ENCODE measurements around the gene DEPP1.

DNA sequence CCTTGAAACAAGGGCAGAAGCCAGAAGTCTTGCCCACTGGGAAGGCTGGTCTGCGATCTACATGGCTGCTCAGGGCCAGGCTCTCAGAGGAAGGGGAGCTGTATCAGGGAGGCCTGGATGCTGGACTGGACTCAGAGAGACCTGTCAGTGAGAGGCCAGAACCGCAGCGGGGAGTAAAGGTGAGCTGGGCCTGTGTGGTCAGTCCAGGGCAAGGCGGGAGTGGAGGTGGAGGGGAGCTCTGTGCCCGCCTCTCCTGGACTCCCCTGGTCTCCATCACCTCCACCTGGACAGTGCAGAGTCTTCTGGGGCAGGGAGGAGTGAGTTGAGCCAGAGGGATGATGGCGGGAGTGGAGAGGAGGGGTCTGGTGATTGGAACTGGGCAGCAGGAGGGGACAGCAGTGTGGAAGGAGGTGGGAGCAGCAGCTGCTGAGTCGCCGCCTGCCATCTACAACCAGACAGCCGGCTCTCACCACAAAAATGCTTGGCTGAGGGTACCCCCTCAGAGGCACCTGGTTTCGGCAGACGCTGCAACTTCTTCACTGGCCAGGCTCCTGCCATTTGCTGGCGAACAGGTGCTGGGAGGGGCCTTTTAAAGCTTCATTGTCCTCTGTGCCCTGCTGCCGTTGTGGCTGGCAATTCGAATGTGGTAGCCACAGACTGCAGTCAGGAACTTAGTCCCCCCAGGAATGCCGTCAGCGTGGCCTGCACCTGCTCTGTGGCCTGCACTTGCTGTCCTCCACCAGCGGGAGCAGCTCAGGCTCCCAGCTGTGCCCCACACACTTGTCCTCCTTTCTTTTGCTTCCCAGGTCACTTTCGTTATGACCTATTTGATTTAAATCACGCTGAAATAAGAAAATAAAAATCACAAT, 15.5 kb downstream of the DEPP1 start:
- TF ChIP-seq, protein P1, sequence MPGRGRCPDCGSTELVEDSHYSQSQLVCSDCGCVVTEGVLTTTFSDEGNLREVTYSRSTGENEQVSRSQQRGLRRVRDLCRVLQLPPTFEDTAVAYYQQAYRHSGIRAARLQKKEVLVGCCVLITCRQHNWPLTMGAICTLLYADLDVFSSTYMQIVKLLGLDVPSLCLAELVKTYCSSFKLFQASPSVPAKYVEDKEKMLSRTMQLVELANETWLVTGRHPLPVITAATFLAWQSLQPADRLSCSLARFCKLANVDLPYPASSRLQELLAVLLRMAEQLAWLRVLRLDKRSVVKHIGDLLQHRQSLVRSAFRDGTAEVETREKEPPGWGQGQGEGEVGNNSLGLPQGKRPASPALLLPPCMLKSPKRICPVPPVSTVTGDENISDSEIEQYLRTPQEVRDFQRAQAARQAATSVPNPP (CRISPR knock-in tag; IDR thresholded peaks at IDR 0.05): no peak
- TF ChIP-seq MIER3 (CRISPR knock-in tag; IDR thresholded peaks at IDR 0.05; ENCODE audit: borderline replicate concordance): no peak
- no peak for TF ChIP-seq POLR2A (IDR thresholded peaks at IDR 0.05; ENCODE audit: insufficient read depth in 1 of 2, low read depth in 2 of 2, low read length in 2 of 2)
- TF ChIP-seq, protein P2, sequence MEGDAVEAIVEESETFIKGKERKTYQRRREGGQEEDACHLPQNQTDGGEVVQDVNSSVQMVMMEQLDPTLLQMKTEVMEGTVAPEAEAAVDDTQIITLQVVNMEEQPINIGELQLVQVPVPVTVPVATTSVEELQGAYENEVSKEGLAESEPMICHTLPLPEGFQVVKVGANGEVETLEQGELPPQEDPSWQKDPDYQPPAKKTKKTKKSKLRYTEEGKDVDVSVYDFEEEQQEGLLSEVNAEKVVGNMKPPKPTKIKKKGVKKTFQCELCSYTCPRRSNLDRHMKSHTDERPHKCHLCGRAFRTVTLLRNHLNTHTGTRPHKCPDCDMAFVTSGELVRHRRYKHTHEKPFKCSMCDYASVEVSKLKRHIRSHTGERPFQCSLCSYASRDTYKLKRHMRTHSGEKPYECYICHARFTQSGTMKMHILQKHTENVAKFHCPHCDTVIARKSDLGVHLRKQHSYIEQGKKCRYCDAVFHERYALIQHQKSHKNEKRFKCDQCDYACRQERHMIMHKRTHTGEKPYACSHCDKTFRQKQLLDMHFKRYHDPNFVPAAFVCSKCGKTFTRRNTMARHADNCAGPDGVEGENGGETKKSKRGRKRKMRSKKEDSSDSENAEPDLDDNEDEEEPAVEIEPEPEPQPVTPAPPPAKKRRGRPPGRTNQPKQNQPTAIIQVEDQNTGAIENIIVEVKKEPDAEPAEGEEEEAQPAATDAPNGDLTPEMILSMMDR (CRISPR knock-in tag; IDR thresholded peaks at IDR 0.05): peak; percentile 36
- TF ChIP-seq CHD4 (IDR thresholded peaks at IDR 0.05; ENCODE audit: borderline replicate concordance, low read length): no peak
- TF ChIP-seq RAD21 (CRISPR knock-in tag; IDR thresholded peaks at IDR 0.05): no peak
- no peak for TF ChIP-seq ARID2 (CRISPR knock-in tag; IDR thresholded peaks at IDR 0.05; ENCODE audit: borderline replicate concordance)
- TF ChIP-seq DNMT1 (CRISPR knock-in tag; IDR thresholded peaks at IDR 0.05): 0 out of 2 replicates have a peak, but pooled peaks have one; percentile 53
- peak; percentile 69 for TF ChIP-seq TEAD3 (CRISPR knock-in tag; optimal IDR thresholded peaks at IDR 0.05; ENCODE audit: borderline replicate concordance)
- TF ChIP-seq, protein P3, sequence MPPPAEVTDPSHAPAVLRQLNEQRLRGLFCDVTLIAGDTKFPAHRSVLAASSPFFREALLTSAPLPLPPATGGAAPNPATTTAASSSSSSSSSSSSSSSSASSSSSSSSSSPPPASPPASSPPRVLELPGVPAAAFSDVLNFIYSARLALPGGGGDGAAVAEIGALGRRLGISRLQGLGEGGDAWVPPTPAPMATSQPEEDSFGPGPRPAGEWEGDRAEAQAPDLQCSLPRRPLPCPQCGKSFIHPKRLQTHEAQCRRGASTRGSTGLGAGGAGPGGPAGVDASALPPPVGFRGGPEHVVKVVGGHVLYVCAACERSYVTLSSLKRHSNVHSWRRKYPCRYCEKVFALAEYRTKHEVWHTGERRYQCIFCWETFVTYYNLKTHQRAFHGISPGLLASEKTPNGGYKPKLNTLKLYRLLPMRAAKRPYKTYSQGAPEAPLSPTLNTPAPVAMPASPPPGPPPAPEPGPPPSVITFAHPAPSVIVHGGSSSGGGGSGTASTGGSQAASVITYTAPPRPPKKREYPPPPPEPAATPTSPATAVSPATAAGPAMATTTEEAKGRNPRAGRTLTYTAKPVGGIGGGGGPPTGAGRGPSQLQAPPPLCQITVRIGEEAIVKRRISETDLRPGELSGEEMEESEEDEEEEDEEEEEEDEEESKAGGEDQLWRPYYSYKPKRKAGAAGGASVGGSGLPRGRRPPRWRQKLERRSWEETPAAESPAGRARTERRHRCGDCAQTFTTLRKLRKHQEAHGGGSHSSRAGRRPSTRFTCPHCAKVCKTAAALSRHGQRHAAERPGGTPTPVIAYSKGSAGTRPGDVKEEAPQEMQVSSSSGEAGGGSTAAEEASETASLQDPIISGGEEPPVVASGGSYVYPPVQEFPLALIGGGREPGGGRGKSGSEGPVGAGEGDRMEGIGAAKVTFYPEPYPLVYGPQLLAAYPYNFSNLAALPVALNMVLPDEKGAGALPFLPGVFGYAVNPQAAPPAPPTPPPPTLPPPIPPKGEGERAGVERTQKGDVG (CRISPR knock-in tag; IDR thresholded peaks at IDR 0.05; ENCODE audit: borderline replicate concordance): no peak
- TF ChIP-seq, protein P4, sequence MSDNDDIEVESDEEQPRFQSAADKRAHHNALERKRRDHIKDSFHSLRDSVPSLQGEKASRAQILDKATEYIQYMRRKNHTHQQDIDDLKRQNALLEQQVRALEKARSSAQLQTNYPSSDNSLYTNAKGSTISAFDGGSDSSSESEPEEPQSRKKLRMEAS (IDR thresholded peaks at IDR 0.05): peak; percentile 62
- no peak for TF ChIP-seq MAFK (conservative IDR thresholded peaks at IDR 0.05 in 1 of 2, IDR thresholded peaks at IDR 0.05 in 1 of 2; ENCODE audit: low read length in 2 of 2)
- TF ChIP-seq, protein P5, sequence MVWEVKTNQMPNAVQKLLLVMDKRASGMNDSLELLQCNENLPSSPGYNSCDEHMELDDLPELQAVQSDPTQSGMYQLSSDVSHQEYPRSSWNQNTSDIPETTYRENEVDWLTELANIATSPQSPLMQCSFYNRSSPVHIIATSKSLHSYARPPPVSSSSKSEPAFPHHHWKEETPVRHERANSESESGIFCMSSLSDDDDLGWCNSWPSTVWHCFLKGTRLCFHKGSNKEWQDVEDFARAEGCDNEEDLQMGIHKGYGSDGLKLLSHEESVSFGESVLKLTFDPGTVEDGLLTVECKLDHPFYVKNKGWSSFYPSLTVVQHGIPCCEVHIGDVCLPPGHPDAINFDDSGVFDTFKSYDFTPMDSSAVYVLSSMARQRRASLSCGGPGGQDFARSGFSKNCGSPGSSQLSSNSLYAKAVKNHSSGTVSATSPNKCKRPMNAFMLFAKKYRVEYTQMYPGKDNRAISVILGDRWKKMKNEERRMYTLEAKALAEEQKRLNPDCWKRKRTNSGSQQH (CRISPR knock-in tag; IDR thresholded peaks at IDR 0.05; ENCODE audit: low read depth): no peak
